Islet of Langerhans (tissue), 1 donor: ENCODE measurements around the gene RTN1.
"Not testable (repeated sequence)": the region's sequence is repeated elsewhere in the genome, so short reads cannot be mapped to it uniquely, and the experiment has no call there.

Source experiments
- FAIRE-seq: peaks from one replicate; lab custom pipeline; 2011; peaks lifted over from hg19 to GRCh38; lab: Jason Lieb, UNC

RTN1 gene

GRCh38 chr14:59699442-59699841 is 171.1 kb downstream of the RTN1 start:
- no peak for FAIRE-seq

GRCh38 chr14:59698793-59699192 is 171.8 kb downstream of the RTN1 start:
- peak; percentile 45 for FAIRE-seq

- FAIRE-seq, result no peak
These were observed 175.4 kb downstream of the RTN1 start for GRCh38 chr14:59695198-59695597.

GRCh38 chr14:59691266-59691665 is 179.3 kb downstream of the RTN1 start:
- no peak for FAIRE-seq

GRCh38 chr14:59690426-59690825 is 180.2 kb downstream of the RTN1 start:
- no peak for FAIRE-seq

- FAIRE-seq, result no peak
These were observed 182.1 kb downstream of the RTN1 start for GRCh38 chr14:59688224-59689170.

GRCh38 chr14:59687663-59688062 is 182.9 kb downstream of the RTN1 start:
- FAIRE-seq, result no peak

GRCh38 chr14:59679872-59680271 is 190.7 kb downstream of the RTN1 start:
- FAIRE-seq, result peak; percentile 95

- no peak for FAIRE-seq
These were observed 192.2 kb downstream of the RTN1 start for GRCh38 chr14:59678352-59678751.

- no peak for FAIRE-seq
These were observed 192.8 kb downstream of the RTN1 start for GRCh38 chr14:59677771-59678231.

GRCh38 chr14:59675394-59675793 is 195.2 kb downstream of the RTN1 start:
- FAIRE-seq, result no peak

- FAIRE-seq, result no peak
These were observed 205.8 kb downstream of the RTN1 start for GRCh38 chr14:59664741-59665140.

- no peak for FAIRE-seq
These were observed 212.8 kb downstream of the RTN1 start for GRCh38 chr14:59657769-59658168.

- no peak for FAIRE-seq
These were observed 214.1 kb downstream of the RTN1 start for GRCh38 chr14:59656473-59656872.

GRCh38 chr14:59654131-59654530 is 216.4 kb downstream of the RTN1 start:
- not testable (repeated sequence) for FAIRE-seq

- not testable (repeated sequence) for FAIRE-seq
These were observed 223.7 kb downstream of the RTN1 start for GRCh38 chr14:59646832-59647231.

GRCh38 chr14:59638885-59639284 is 231.7 kb downstream of the RTN1 start:
- no peak for FAIRE-seq

- FAIRE-seq, result no peak
These were observed 236.0 kb downstream of the RTN1 start for GRCh38 chr14:59634617-59635016.

- FAIRE-seq, result no peak
These were observed 237.1 kb downstream of the RTN1 start for GRCh38 chr14:59633486-59633885.

GRCh38 chr14:59632381-59632780 is 238.2 kb downstream of the RTN1 start:
- FAIRE-seq, result no peak

GRCh38 chr14:59631237-59631636 is 239.3 kb downstream of the RTN1 start:
- no peak for FAIRE-seq

GRCh38 chr14:59630288-59630963 is 240.2 kb downstream of the RTN1 start:
- no peak for FAIRE-seq
